ENCODE results near the gene ANKRD52. TPM values are rescaled to one million over a fixed set of nuclear protein-coding genes. Genes with fewer than 3 reads are reported as not detected.
"Not testable (repeated sequence)": the region's sequence is repeated elsewhere in the genome, so short reads cannot be mapped to it uniquely, and the experiment has no call there.

Gene ANKRD52
- total RNA-seq, 2 donors from 2014 or later, result 15.2 to 21.0 TPM

DNA sequence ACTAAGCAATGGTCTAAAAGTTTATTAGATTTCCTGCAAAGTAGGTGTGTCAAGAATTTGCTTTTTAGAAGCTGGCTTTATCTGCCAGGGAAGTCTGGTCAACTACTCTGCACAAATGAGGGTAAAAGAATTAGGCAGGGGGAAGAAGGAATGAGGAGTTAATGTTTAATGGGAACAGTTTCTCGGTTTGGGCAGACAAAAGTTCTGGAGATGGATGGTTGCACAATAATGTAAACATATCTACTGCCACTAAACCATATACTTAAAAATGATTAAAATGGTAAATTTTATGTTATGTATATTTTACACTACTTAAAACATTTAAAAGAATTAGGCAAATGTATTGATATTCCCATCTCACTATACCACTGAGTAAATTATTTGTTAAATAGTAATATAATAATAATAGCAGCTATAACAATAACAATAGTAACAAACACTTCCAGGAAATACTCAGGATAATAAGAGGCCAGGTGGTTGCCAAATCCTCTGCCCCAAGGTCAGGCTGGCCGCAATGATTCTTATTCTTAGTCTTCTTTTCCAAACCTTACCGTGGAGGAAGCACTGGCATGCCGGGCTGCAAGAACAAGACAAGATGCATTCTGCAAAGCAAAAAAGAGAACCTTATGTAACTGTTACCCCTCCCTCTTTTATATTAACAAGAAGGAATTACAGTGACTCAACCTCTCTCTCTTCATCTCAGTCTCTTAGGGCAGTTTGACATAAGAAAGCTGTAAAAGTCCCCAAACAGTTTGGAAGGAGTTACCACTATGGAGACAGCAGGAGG, 28.1 kb upstream of the ANKRD52 start:
- peak in 1 of 4 donors; percentile 29 for DNase-seq
- H3K4me3 ChIP-seq, result no peak overlapping the region
- H3K4me1 ChIP-seq, result peaks cover 21% of the 10 kb centered on the region
- H3K27me3 ChIP-seq, result no peaks in the 10 kb centered on the region
- H3K9me3 ChIP-seq, result no peaks in the 10 kb centered on the region
- intact Hi-C loops (cut with DNase I), result no loop called here
- peaks cover 3 to 14% of the 10 kb centered on the region in 2 donors for H3K36me3 ChIP-seq (replicated peaks in 1 of 2; ENCODE audit: insufficient read depth in 1 of 2, low read depth in 2 of 2)
- WGBS, 2 donors, result 18 to 23% methylated on average over 4 of the region's 4 CpGs
- H3K27ac ChIP-seq, result peak overlapping the region in 1 of 4 donors; percentile 12
- no peak for TF ChIP-seq POLR2A (IDR thresholded peaks at IDR 0.05)
- TF ChIP-seq CTCF (IDR thresholded peaks at IDR 0.05), result no peak
- ATAC-seq, result peak; percentile 33

- H3K27ac ChIP-seq; intact Hi-C loops (cut with DNase I); H3K27me3 ChIP-seq; H3K9me3 ChIP-seq; DNase-seq; ATAC-seq; H3K4me3 ChIP-seq: not testable (repeated sequence)
- Histone ChIP-seq H3K36me3 (replicated peaks in 1 of 2; ENCODE audit: insufficient read depth in 1 of 2, low read depth in 2 of 2) (peaks cover 3 to 16% of the 10 kb centered on the region in 2 donors), H3K4me1 (peaks cover 21% of the 10 kb centered on the region)
- WGBS, 2 donors, result 74 to 96% methylated on average over 5 of the region's 5 CpGs
Measured at GRCh38 chr12:56284263-56284662, 26.1 kb upstream of the ANKRD52 start.

DNA sequence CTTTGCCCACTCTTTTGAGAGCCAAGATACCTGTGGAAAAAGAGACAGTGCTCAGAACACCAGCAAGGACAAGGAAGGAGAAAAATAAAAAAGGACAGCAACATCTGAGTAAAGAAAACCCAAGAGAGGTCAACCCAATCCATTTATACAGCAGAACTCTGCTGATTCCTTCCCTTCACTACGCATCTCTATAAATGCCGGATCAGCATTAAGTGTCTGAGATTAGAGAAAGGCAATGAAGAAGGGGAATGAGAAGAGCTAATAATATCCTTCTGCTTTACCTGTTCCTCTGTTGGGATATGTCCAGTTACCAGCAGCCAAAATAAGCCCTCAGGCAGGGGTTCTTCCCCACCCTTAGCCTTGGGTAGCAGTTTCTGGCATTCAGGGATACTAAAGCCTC, 24.4 kb upstream of the ANKRD52 start:
- ATAC-seq (no peak), DNase-seq (no peak)
- Histone ChIP-seq H3K27me3 (no peaks in the 10 kb centered on the region), H3K27ac (no peak overlapping the region), H3K36me3 (replicated peaks in 1 of 2; ENCODE audit: insufficient read depth in 1 of 2, low read depth in 2 of 2) (peaks cover 3 to 23% of the 10 kb centered on the region in 2 donors), H3K4me3 (no peak overlapping the region), H3K9me3 (no peaks in the 10 kb centered on the region), H3K4me1 (peaks cover 21% of the 10 kb centered on the region)
- TF ChIP-seq CTCF (IDR thresholded peaks at IDR 0.05) (no peak), POLR2A (IDR thresholded peaks at IDR 0.05) (no peak)
- 98 to 100% methylated on average over 2 of the region's 2 CpGs for WGBS, 2 donors
- intact Hi-C loops (cut with DNase I), result no loop called here

DNA sequence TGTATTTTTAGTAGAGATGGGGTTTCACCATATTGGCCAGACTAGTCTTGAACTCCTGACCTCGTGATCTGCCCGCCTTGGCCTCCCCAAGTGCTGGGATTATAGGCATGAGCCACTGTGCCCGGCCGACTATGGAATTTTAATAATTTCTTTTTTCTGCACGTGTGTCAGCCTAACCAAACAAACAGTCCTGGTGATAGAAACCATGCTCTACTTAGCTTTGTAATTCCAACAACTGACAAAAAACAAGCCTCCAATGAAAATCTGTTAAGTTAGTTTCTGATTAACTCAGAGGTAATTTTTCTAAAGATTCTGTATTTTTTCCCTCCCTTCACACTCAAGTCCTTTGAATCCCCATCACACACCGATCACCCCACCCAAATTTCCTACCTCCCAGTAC, 23.8 kb upstream of the ANKRD52 start:
- H3K36me3 ChIP-seq (replicated peaks in 1 of 2; ENCODE audit: insufficient read depth in 1 of 2, low read depth in 2 of 2), result peaks cover 3 to 23% of the 10 kb centered on the region in 2 donors
- peaks cover 19% of the 10 kb centered on the region for H3K4me1 ChIP-seq
- H3K9me3 ChIP-seq, result no peaks in the 10 kb centered on the region
- no peaks in the 10 kb centered on the region for H3K27me3 ChIP-seq
- 74 to 87% methylated on average over 6 of the region's 6 CpGs for WGBS, 2 donors
- ATAC-seq (no peak), DNase-seq (no peak)
- H3K4me3 ChIP-seq, result no peak overlapping the region
- no peak overlapping the region for H3K27ac ChIP-seq
- TF ChIP-seq POLR2A (IDR thresholded peaks at IDR 0.05), result no peak
- TF ChIP-seq CTCF (IDR thresholded peaks at IDR 0.05), result no peak
- intact Hi-C loops (cut with DNase I), result no loop called here

- H3K36me3 ChIP-seq (replicated peaks in 1 of 2; ENCODE audit: insufficient read depth in 1 of 2, low read depth in 2 of 2), result peaks cover 3 to 28% of the 10 kb centered on the region in 2 donors
- intact Hi-C loops (cut with DNase I), result no loop called here
- DNase-seq (no peak), ATAC-seq (no peak)
- H3K4me3 ChIP-seq, result no peak overlapping the region
- no peak for TF ChIP-seq CTCF (IDR thresholded peaks at IDR 0.05)
- no peak for TF ChIP-seq POLR2A (IDR thresholded peaks at IDR 0.05)
- H3K9me3 ChIP-seq, result no peaks in the 10 kb centered on the region
- H3K4me1 ChIP-seq, result peaks cover 9% of the 10 kb centered on the region
- H3K27ac ChIP-seq, result no peak overlapping the region
- H3K27me3 ChIP-seq, result no peaks in the 10 kb centered on the region
Measured at GRCh38 chr12:56280849-56281248, 22.7 kb upstream of the ANKRD52 start.
